CD4-positive, alpha-beta T cell (primary cell): ENCODE data around the gene HPS1. TPM values are rescaled to one million over a fixed set of nuclear protein-coding genes. Genes with fewer than 3 reads are reported as not detected.
"Not testable (repeated sequence)": the region's sequence is repeated elsewhere in the genome, so short reads cannot be mapped to it uniquely, and the experiment has no call there.

Source experiments
- ATAC-seq: fragments of 200-7000 bp; cut with Tn5 transposase; one replicate; pipeline ENCODE4 v1.10.0; 2022; ENCODE audit warnings: mild to moderate bottlenecking; ENCODE audit not compliant: poor library complexity
- CTCF ChIA-PET: fragments of 350-600 bp; sonication (Branson Sonifier 250); formaldehyde crosslinking; loops from one replicate; lab custom pipeline; 2021; ENCODE audit warnings: antibody characterized with exemption, inconsistent platforms; lab: Charles Lee
- POLR2A ChIA-PET: fragments of 350-600 bp; sonication (Branson Sonifier 250); formaldehyde crosslinking; loops from one replicate; lab custom pipeline; 2021; ENCODE audit warnings: antibody characterized with exemption, inconsistent platforms; lab: Charles Lee
- DNase-seq, 14 experiments: peaks; one replicate each; pipeline ENCODE4 v3.0.0-alpha.2; 2013 to 2020; ENCODE audit warnings: mixed read lengths in 2 of 14
- H3K27ac ChIP-seq, 2 donors: one replicate each; pipeline versions ENCODE4 v1.5.1 to v1.7.0; 2013; ENCODE audit warnings: low read length in 2 of 2, low read depth in 1 of 2, mild to moderate bottlenecking in 1 of 2
- H3K27me3 ChIP-seq, 2 experiments: 1 replicate in 1 of 2; 2 replicates in 1 of 2; pipeline versions ENCODE4 v1.6.1 to v1.7.0; 2013; ENCODE audit warnings: low read length in 2 of 2, control low read depth in 1 of 2, mild to moderate bottlenecking in 1 of 2, moderate library complexity in 1 of 2; ENCODE audit not compliant: insufficient read depth in 2 of 2, control insufficient read depth in 1 of 2
- H3K36me3 ChIP-seq: one replicate; pipeline ENCODE4 v1.6.1; 2013; ENCODE audit warnings: low read length, control low read depth; ENCODE audit not compliant: insufficient read depth
- H3K4me1 ChIP-seq: one replicate; pipeline ENCODE4 v1.6.1; 2013; ENCODE audit warnings: low read length, control low read depth; ENCODE audit not compliant: insufficient read depth
- H3K4me3 ChIP-seq: one replicate; pipeline ENCODE4 v1.5.1; 2013; ENCODE audit warnings: mild to moderate bottlenecking, low read length, moderate library complexity
- H3K9me3 ChIP-seq, 2 experiments: 1 replicate in 1 of 2; 2 replicates in 1 of 2; pipeline versions ENCODE4 v1.6.1 to v1.7.0; 2013; ENCODE audit warnings: low read length in 2 of 2, mild to moderate bottlenecking in 2 of 2, control low read depth in 1 of 2, moderate library complexity in 1 of 2; ENCODE audit not compliant: control insufficient read depth in 1 of 2, insufficient read depth in 1 of 2
- H3K27ac Mint-ChIP-seq: one replicate; pipeline ENCODE4 v1.8.0; 2020; ENCODE audit warnings: mixed read lengths
- H3K27me3 Mint-ChIP-seq: one replicate; pipeline ENCODE4 v1.8.0; 2021; ENCODE audit warnings: mixed read lengths
- H3K36me3 Mint-ChIP-seq: one replicate; pipeline ENCODE4 v1.8.0; 2021; ENCODE audit warnings: low read depth, mixed read lengths
- H3K4me1 Mint-ChIP-seq: one replicate; pipeline ENCODE4 v1.8.0; 2021; ENCODE audit warnings: low read depth, mixed read lengths
- H3K4me3 Mint-ChIP-seq: one replicate; pipeline ENCODE4 v1.8.0; 2020; ENCODE audit warnings: mild to moderate bottlenecking, mixed read lengths
- H3K9me3 Mint-ChIP-seq: one replicate; pipeline ENCODE4 v1.8.0; 2020; ENCODE audit warnings: mixed read lengths
- intact Hi-C, 2 experiments: fragments of 100-400 bp; cut with DNase I in 1 of 2; cut with micrococcal nuclease in 1 of 2; formaldehyde crosslinking; loops; one replicate each; pipeline versions ENCODE4 v1.15.1 to v1.9.0; 2023 to 2025; cut with DNase I, micrococcal nuclease
- total RNA-seq, 174 experiments: library from RNA in 2 of 174; stranded (reverse) in 2 of 174; gene quantifications; one replicate each; pipeline ENCODE4 v1.2.3 and lab custom pipeline; 2021 to 2026
- TF ChIP-seq, protein P1 (sequence below): fragments of 200-600 bp; IDR thresholded peaks from one replicate; pipeline ENCODE4 v1.8.0; 2022; ENCODE audit warnings: antibody characterized with exemption, mild to moderate bottlenecking

Gene HPS1
- total RNA-seq, 2 experiments from 2014 or later: 49.8 to 50.5 TPM

DNA sequence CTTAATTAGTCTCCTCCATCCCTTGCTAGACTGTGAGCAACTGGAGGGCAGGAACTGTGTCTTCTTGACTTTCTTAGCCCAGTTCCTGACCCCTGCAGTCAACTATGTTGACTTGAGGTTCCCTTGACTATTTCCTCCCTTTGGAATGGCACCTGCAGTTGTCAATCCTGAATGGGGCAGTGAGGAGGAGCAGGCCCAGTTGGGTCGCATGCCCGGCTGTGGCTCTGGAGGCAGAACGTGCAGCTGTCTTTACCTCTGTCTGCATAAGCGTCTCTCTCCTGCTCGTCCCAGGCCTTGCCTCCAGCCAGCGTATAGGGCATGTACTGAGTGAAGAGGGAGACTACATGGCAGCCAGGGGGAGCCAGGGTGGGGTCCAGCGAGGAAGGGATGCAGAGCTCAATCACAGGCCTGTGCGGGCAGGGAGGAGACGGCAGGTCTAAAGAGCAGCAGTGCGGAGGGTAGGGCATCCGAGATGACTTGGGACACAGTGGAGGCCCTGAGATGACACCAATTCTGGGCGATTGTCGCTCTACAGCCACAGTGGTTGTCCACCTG is 58.6 kb downstream of the HPS1 start:
- Mint-ChIP-seq H3K36me3 (peaks cover 12% of the 10 kb centered on the region), H3K9me3 (no peaks in the 10 kb centered on the region), H3K27ac (no peak overlapping the region), H3K27me3 (no peaks in the 10 kb centered on the region), H3K4me3 (no peak overlapping the region), H3K4me1 (peaks cover 19% of the 10 kb centered on the region)
- Histone ChIP-seq H3K27ac (no peak overlapping the region), H3K36me3 (peaks cover 10% of the 10 kb centered on the region), H3K4me1 (peaks cover 27% of the 10 kb centered on the region), H3K9me3 (no peaks in the 10 kb centered on the region), H3K4me3 (no peak overlapping the region), H3K27me3 (no peaks in the 10 kb centered on the region)
- ChIA-PET CTCF (no interaction called here), POLR2A (no interaction called here)
- DNase-seq: no peak
- intact Hi-C loops: no loop called here
- TF ChIP-seq, protein P1, sequence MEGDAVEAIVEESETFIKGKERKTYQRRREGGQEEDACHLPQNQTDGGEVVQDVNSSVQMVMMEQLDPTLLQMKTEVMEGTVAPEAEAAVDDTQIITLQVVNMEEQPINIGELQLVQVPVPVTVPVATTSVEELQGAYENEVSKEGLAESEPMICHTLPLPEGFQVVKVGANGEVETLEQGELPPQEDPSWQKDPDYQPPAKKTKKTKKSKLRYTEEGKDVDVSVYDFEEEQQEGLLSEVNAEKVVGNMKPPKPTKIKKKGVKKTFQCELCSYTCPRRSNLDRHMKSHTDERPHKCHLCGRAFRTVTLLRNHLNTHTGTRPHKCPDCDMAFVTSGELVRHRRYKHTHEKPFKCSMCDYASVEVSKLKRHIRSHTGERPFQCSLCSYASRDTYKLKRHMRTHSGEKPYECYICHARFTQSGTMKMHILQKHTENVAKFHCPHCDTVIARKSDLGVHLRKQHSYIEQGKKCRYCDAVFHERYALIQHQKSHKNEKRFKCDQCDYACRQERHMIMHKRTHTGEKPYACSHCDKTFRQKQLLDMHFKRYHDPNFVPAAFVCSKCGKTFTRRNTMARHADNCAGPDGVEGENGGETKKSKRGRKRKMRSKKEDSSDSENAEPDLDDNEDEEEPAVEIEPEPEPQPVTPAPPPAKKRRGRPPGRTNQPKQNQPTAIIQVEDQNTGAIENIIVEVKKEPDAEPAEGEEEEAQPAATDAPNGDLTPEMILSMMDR: no peak
- no peak for ATAC-seq

DNA sequence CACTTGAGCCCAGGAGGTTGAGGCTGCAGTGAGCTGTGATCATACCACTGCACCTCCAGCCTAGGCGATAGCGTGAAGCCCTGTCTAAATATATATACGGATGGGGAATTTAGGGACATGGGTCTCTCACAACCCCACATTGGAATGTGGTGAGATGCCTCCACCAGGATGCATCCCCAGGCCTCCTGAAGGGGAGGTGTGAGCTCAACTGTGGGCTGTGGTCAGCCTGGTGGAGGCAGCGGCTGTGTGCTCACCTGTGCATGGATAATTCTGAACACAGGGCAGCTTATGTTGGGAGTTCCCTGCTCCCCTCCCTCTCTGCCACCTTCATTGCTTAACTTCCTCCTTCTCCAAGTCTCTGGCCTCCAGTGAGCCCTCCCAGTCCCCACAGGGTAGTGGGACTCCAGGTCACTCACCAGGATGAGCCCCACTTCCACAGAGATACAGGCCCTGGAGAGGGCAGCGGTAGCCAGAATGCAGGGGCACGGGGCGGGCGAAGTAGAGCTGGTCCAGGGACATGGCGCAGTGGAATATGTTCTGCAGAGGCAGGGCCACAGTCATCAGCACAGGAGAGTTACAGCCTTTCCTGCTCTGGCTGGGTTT is 62.1 kb downstream of the HPS1 start:
- POLR2A ChIA-PET: no interaction called here
- H3K4me3 ChIP-seq: no peak overlapping the region
- Mint-ChIP-seq H3K36me3 (peaks cover 23% of the 10 kb centered on the region), H3K4me1 (no peaks in the 10 kb centered on the region), H3K27ac (no peak overlapping the region), H3K4me3 (no peak overlapping the region), H3K9me3 (no peaks in the 10 kb centered on the region), H3K27me3 (no peaks in the 10 kb centered on the region)
- H3K27me3 ChIP-seq: no peaks in the 10 kb centered on the region
- intact Hi-C loops: no loop called here
- CTCF ChIA-PET: no interaction called here
- ATAC-seq: no peak
- no peaks in the 10 kb centered on the region for H3K4me1 ChIP-seq
- no peaks in the 10 kb centered on the region for H3K9me3 ChIP-seq
- H3K36me3 ChIP-seq: peaks cover 10% of the 10 kb centered on the region
- no peak overlapping the region for H3K27ac ChIP-seq
- no peak for DNase-seq
- TF ChIP-seq, protein P1: no peak

DNA sequence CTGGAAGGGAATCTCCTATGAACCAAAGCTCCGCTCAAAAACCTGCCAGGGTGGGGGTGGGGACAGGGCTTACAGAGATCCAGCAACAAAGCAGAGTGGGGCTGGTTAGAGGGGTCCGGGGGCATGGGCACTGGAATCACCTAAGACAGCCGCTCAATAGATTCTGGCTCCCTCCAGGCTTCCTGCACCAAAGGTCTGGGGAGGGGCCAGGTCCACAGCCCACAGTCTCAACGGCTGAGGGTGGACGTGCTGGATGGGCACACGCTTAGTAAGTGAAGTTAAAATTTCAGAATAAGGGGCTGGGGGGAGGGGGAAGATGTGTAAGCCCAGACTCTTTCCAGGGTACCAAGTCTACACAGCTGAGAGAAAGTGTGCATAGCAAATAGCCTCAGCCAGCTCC is 62.9 kb downstream of the HPS1 start:
- H3K4me3 Mint-ChIP-seq: no peak overlapping the region
- H3K4me3 ChIP-seq: no peak overlapping the region
- H3K36me3 Mint-ChIP-seq: peaks cover 23% of the 10 kb centered on the region
- no peaks in the 10 kb centered on the region for H3K27me3 ChIP-seq
- H3K9me3 Mint-ChIP-seq: no peaks in the 10 kb centered on the region
- H3K4me1 Mint-ChIP-seq: no peaks in the 10 kb centered on the region
- POLR2A ChIA-PET: no interaction called here
- no peaks in the 10 kb centered on the region for H3K27me3 Mint-ChIP-seq
- no peaks in the 10 kb centered on the region for H3K9me3 ChIP-seq
- CTCF ChIA-PET: no interaction called here
- no peaks in the 10 kb centered on the region for H3K4me1 ChIP-seq
- no peak overlapping the region for H3K27ac ChIP-seq
- no peak overlapping the region for H3K27ac Mint-ChIP-seq
- no peak for ATAC-seq
- intact Hi-C loops: no loop called here
- peaks cover 10% of the 10 kb centered on the region for H3K36me3 ChIP-seq
- no peak for DNase-seq
- TF ChIP-seq, protein P1: no peak

DNA sequence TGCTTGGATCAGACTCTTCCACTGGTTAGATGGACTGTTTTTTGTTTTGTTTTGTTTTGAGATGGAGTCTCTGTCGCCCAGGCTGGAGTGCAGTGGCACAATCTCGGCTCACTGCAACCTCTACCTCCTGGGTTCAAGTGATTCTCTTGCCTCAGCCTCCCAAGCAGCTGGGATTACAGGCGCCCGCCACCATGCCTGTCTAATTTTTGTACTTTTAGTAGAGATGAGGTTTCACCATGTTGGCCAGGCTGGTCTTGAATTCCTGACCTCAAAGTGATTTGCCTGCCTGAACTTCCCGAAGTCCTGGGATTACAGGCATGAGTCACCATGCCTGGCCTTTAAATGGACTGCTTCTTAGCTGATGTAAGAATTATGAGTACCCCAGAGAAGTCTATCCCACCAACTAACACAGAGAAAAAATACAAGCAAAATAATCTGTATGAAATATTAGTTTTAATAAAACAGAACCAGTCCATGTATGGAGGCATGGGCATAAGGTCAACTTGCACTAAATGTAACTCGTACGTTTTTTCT is 63.5 kb downstream of the HPS1 start:
- H3K36me3 ChIP-seq: peaks cover 10% of the 10 kb centered on the region
- intact Hi-C loops, CTCF ChIA-PET, H3K27me3 ChIP-seq, H3K27me3 Mint-ChIP-seq, DNase-seq, H3K4me1 ChIP-seq, H3K4me3 Mint-ChIP-seq, H3K27ac ChIP-seq, H3K9me3 Mint-ChIP-seq, ATAC-seq, H3K27ac Mint-ChIP-seq, H3K9me3 ChIP-seq, H3K4me1 Mint-ChIP-seq, H3K4me3 ChIP-seq, POLR2A ChIA-PET: not testable (repeated sequence)
- peaks cover 23% of the 10 kb centered on the region for H3K36me3 Mint-ChIP-seq
